Neural progenitor cell (in vitro differentiated cells): ENCODE data around the gene ADCY2. TPM values are rescaled to one million over a fixed set of nuclear protein-coding genes. Genes with fewer than 3 reads are reported as not detected.

Experiments used
- DNase-seq: peaks from one replicate; pipeline ENCODE4 v3.0.0-alpha.2; 2016; ENCODE audit warnings: low spot score
- H2AFZ ChIP-seq: fragments of 200-600 bp; sonication (generic); replicated peaks from 2 replicates; pipeline ENCODE4 v1.6.1; 2016; ENCODE audit warnings: antibody characterized with exemption
- H3F3A ChIP-seq: fragments of 200-600 bp; sonication (generic); 2 replicates; pipeline ENCODE4 v1.6.1; 2016; ENCODE audit warnings: antibody characterized with exemption, low read depth
- H3K27ac ChIP-seq: fragments of 200-600 bp; sonication (generic); 2 replicates; pipeline ENCODE4 v1.5.1; 2016; ENCODE audit warnings: mild to moderate bottlenecking
- H3K27me3 ChIP-seq: fragments of 200-600 bp; sonication (generic); 2 replicates; pipeline ENCODE4 v1.6.1; 2016; ENCODE audit warnings: mild to moderate bottlenecking, moderate library complexity
- H3K36me3 ChIP-seq: fragments of 200-600 bp; sonication (generic); 2 replicates; pipeline ENCODE4 v1.5.1; 2016
- H3K4me1 ChIP-seq: fragments of 200-600 bp; sonication (generic); 2 replicates; pipeline ENCODE4 v1.6.1; 2016; ENCODE audit warnings: mixed run types
- H3K4me2 ChIP-seq: fragments of 200-600 bp; sonication (generic); 2 replicates; pipeline ENCODE4 v1.6.1; 2016
- H3K4me3 ChIP-seq: fragments of 200-600 bp; sonication (generic); 2 replicates; pipeline ENCODE4 v1.5.1; 2016
- H3K79me2 ChIP-seq: fragments of 200-600 bp; sonication (generic); 2 replicates; pipeline ENCODE4 v1.6.1; 2016; ENCODE audit warnings: low read depth
- H3K9ac ChIP-seq: fragments of 200-600 bp; sonication (generic); 2 replicates; pipeline ENCODE4 v1.6.1; 2016
- H3K9me3 ChIP-seq: fragments of 200-600 bp; sonication (generic); 2 replicates; pipeline ENCODE4 v1.5.1; 2016; ENCODE audit warnings: low read depth
- H4K20me1 ChIP-seq: fragments of 200-600 bp; sonication (generic); 2 replicates; pipeline ENCODE4 v1.6.1; 2016; ENCODE audit warnings: low read depth
- H3K27ac Mint-ChIP-seq: 3 replicates; pipeline ENCODE4 v1.8.0; 2021; ENCODE audit warnings: mixed read lengths
- H3K27me3 Mint-ChIP-seq: 2 replicates; pipeline ENCODE4 v1.8.0; 2022; ENCODE audit warnings: low read depth, mild to moderate bottlenecking, inconsistent platforms, moderate library complexity, mixed read lengths; ENCODE audit not compliant: insufficient read depth
- H3K36me3 Mint-ChIP-seq: 3 replicates; pipeline ENCODE4 v1.8.0; 2021; ENCODE audit warnings: mixed read lengths
- H3K4me1 Mint-ChIP-seq: 3 replicates; pipeline ENCODE4 v1.8.0; 2021; ENCODE audit warnings: mixed read lengths
- H3K4me3 Mint-ChIP-seq: 3 replicates; pipeline ENCODE4 v1.8.0; 2021; ENCODE audit warnings: mild to moderate bottlenecking, moderate library complexity, mixed read lengths
- H3K9me3 Mint-ChIP-seq: 3 replicates; pipeline ENCODE4 v1.8.0; 2020; ENCODE audit warnings: mixed read lengths
- CTCF ChIP-seq: fragments of 200-600 bp; sonication (generic); IDR thresholded peaks from 2 replicates; pipeline ENCODE4 v1.5.1; 2017; ENCODE audit warnings: antibody characterized with exemption, mild to moderate bottlenecking
- EZH2 ChIP-seq: fragments of 200-600 bp; sonication (generic); IDR thresholded peaks from 2 replicates; pipeline ENCODE4 v1.6.1; 2017; ENCODE audit warnings: antibody characterized with exemption, mild to moderate bottlenecking, moderate library complexity
- EZH2phosphoT487 ChIP-seq: fragments of 200-600 bp; sonication (generic); IDR thresholded peaks from 2 replicates; pipeline ENCODE4 v1.6.1; 2017; ENCODE audit warnings: antibody characterized with exemption
- total RNA-seq: library from RNA; depleted of rRNA; stranded (reverse); fragments of >200 nt; gene quantifications from 2 replicates; pipeline ENCODE4 v1.2.3, GENCODE V29; 2015; ENCODE audit warnings: low replicate concordance

ADCY2 gene
- total RNA-seq, 1 donor from 2014 or later = 1.2 TPM

- DNase-seq = no peak
- Mint-ChIP-seq H3K27ac (no peak overlapping the region), H3K4me3 (no peak overlapping the region), H3K36me3 (no peaks in the 10 kb centered on the region), H3K9me3 (no peaks in the 10 kb centered on the region), H3K27me3 (no peaks in the 10 kb centered on the region), H3K4me1 (peaks cover 21% of the 10 kb centered on the region)
- no peaks in the 10 kb centered on the region for H3K79me2 ChIP-seq
- H3K4me3 ChIP-seq = no peak overlapping the region
- no peaks in the 10 kb centered on the region for H4K20me1 ChIP-seq
- no peaks in the 10 kb centered on the region for H3K27me3 ChIP-seq
- no peak overlapping the region for H3K9ac ChIP-seq
- no peak overlapping the region for H3K27ac ChIP-seq
- H2AFZ ChIP-seq = no peak overlapping the region
- H3K36me3 ChIP-seq = no peaks in the 10 kb centered on the region
- peaks cover 5% of the 10 kb centered on the region for H3K4me1 ChIP-seq
- TF ChIP-seq CTCF (no peak), EZH2 (no peak), EZH2phosphoT487 (no peak)
- H3K4me2 ChIP-seq = no peak overlapping the region
- no peaks in the 10 kb centered on the region for H3F3A ChIP-seq
- H3K9me3 ChIP-seq = no peaks in the 10 kb centered on the region
Observed at GRCh38 chr5:7825630-7826029, 429.7 kb downstream of the ADCY2 start.

- no peak overlapping the region for H3K27ac Mint-ChIP-seq
- H3K4me3 Mint-ChIP-seq = no peak overlapping the region
- H3K36me3 Mint-ChIP-seq = no peaks in the 10 kb centered on the region
Observed at GRCh38 chr5:7827610-7828009, 431.7 kb downstream of the ADCY2 start.

GRCh38 chr5:7828269-7828668 lies 432.3 kb downstream of the ADCY2 start:
- H2AFZ ChIP-seq = no peak overlapping the region
- Mint-ChIP-seq H3K9me3 (no peaks in the 10 kb centered on the region), H3K4me3 (no peak overlapping the region), H3K27me3 (no peaks in the 10 kb centered on the region), H3K4me1 (peaks cover 21% of the 10 kb centered on the region), H3K27ac (no peak overlapping the region), H3K36me3 (no peaks in the 10 kb centered on the region)
- no peaks in the 10 kb centered on the region for H3K9me3 ChIP-seq
- H3F3A ChIP-seq = no peaks in the 10 kb centered on the region
- no peak overlapping the region for H3K4me2 ChIP-seq
- no peaks in the 10 kb centered on the region for H3K36me3 ChIP-seq
- H4K20me1 ChIP-seq = no peaks in the 10 kb centered on the region
- no peak overlapping the region for H3K9ac ChIP-seq
- no peaks in the 10 kb centered on the region for H3K79me2 ChIP-seq
- no peak overlapping the region for H3K4me3 ChIP-seq
- no peak overlapping the region for H3K27ac ChIP-seq
- H3K27me3 ChIP-seq = no peaks in the 10 kb centered on the region
- peaks cover 5% of the 10 kb centered on the region for H3K4me1 ChIP-seq
- DNase-seq = no peak
- TF ChIP-seq EZH2 (no peak), CTCF (no peak), EZH2phosphoT487 (no peak)

More at GRCh38 chr5:7827610-7828009, 431.7 kb downstream of the ADCY2 start:
- Histone ChIP-seq H3K9ac (no peak overlapping the region), H2AFZ (no peak overlapping the region), H3K79me2 (no peaks in the 10 kb centered on the region), H3K27ac (no peak overlapping the region), H4K20me1 (no peaks in the 10 kb centered on the region), H3K9me3 (no peaks in the 10 kb centered on the region), H3K4me2 (no peak overlapping the region), H3F3A (no peaks in the 10 kb centered on the region), H3K4me3 (no peak overlapping the region), H3K27me3 (no peaks in the 10 kb centered on the region), H3K4me1 (peaks cover 5% of the 10 kb centered on the region), H3K36me3 (no peaks in the 10 kb centered on the region)
- Mint-ChIP-seq H3K9me3 (no peaks in the 10 kb centered on the region), H3K4me1 (peaks cover 21% of the 10 kb centered on the region), H3K27me3 (no peaks in the 10 kb centered on the region)
- no peak for DNase-seq
- no peak for TF ChIP-seq EZH2phosphoT487
- no peak for TF ChIP-seq EZH2
- no peak for TF ChIP-seq CTCF
